ENCODE measurements around the gene ACKR4.

ACKR4 gene

DNA sequence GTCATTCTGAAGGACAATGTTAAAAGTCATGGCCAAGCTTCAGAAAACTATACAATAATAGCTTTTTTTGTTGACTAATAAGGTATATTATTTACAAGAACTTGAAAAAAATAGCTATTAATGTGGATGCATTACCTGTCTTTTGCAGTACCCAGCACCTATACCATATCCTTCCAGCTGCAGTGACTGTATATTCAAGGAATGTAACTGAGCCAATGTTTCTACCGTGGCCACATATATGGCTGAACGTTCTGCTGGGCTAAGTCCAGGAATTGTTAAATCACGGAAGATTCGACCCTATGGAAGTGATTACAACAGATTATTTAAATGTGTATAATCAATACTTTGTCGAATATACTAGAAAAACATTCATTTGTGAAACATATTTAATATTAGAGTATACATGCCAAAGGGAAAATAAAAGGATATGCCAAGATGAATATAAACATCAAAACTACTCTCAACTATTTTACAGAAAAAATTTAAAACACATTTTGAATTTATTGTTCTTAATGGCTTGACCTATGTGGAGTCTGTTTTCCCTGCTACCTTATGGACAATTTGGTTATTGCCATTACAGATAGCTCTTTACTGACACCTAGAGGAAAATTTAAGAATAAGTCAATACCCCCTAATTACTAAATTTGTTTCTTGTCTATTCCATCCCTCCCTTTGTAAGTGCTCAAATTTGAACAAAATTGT, 44.9 kb downstream of the ACKR4 start:
- DNase-seq (ENCODE audit: low read depth) = no peak

DNA sequence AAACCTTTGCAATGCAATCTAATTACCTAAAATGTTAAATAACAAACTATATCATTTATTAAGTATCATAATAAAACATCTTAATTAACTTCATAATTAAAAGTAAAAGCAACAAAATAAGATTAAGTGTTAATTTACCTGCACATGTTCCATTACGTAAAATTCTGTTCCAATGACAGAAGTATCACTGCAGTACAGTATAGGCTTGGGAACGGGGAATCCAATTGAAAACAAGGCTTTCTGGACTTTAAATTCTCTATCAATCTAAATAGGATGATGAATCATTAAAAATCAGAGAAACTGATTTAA, 45.4 kb downstream of the ACKR4 start:
- no peak for DNase-seq (ENCODE audit: low read depth)

DNA sequence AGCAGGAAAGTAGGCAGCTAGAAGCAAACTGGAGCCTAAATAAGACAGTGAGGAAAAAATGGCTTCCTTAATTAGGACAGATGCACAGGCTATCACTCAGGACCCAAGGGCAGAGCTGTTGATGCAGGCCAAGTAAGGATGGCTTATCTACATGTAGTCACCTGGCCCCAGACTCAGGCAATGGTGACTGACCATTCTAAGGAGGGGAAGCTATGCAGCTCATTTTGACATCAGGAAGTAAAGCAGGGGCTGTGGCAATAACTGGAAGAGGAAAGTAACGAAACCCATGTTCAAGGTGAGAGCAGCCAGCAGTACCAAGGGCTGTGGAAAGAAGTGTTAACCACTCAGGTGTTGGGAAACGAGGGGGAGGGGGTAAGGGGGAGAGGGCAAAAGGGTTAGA, 46.3 kb downstream of the ACKR4 start:
- DNase-seq (ENCODE audit: low read depth) = no peak

DNA sequence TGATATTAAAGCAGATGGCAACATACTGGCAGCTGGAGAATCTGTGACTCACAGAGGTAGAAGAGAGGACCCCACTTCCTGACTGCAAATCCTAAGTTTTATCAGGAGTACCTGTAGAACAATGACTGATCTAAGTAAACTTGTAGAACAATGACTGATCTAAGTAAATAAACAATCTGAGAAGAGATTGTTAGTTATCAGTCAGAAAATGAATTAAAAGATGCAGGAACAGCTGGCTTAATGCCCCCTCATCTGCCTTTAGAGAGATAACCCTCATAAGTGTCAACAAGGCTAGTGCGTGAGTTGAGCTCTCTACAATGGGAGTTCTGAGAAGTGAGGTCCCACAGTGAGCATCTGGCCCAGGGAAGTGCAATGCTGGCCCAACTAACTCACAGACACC, 48.0 kb downstream of the ACKR4 start:
- DNase-seq (ENCODE audit: low read depth) = no peak

DNA sequence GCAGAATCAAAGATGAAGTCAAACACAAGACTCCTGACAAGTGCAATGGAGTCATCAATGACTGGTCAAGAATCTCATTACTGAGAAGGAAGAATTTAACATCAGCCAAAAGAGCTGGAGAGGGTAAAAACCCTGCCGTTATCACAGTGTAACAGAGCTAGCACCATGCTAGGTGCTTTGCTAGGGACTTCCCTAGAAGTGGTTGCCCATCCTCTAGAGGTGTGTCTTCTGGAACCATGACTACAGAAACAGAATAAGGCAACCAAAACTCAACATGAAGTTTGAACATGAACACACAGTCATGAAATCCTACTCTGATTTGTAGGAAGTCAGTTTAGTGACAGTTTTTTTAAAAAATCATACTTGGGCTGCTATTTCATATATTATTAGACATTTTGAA, 53.1 kb downstream of the ACKR4 start:
- DNase-seq (ENCODE audit: low read depth) = no peak

All from GM04503 (cell line).